GM18858 (cell line): ENCODE measurements around the gene TRIP6.
"Not testable (repeated sequence)": the region's sequence is repeated elsewhere in the genome, so short reads cannot be mapped to it uniquely, and the experiment has no call there.

Experiments used
- ATAC-seq: cut with Tn5 transposase; IDR thresholded peaks from one replicate; pipeline ENCODE4 v1.9.1; 2021; ENCODE audit not compliant: unreplicated experiment

Gene TRIP6

DNA sequence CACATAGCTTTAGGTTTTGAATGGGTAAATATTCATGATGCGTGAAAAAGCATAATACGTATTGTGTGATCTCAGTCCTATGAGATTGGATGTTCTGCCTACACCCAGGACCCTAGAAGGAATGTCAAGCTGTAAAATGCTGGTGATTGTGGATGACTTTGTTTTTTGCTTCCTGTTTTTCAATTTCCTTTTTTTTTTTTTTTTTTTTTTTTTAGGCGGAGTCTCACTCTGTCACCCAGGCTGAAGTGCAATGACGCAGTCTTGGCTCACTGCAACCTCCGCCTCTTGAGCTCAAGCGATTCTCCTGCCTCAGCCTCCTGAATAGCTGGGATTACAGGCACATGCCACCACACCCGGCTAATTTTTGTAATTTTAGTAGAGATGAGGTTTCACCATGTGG is 43.3 kb downstream of the TRIP6 start:
- ATAC-seq: not testable (repeated sequence)

DNA sequence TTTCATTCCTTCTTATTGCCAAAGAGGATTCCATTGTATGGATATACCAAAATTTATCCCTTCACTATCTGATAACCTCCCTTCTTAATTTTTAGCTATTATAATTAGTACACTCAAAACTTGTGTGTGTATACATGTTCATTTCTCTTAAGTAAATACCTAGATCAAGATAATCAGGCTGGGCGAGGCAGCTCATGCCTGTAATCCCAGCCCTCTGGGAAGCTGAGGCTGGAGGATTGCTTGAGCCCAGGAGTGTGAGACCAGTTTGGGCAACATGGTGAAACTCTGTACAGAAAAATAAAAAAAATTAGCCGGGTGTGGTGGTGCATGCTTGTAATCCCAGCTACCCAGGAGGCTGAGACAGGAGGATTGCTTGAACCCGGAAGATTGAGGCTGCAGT is 44.3 kb downstream of the TRIP6 start:
- ATAC-seq: no peak

DNA sequence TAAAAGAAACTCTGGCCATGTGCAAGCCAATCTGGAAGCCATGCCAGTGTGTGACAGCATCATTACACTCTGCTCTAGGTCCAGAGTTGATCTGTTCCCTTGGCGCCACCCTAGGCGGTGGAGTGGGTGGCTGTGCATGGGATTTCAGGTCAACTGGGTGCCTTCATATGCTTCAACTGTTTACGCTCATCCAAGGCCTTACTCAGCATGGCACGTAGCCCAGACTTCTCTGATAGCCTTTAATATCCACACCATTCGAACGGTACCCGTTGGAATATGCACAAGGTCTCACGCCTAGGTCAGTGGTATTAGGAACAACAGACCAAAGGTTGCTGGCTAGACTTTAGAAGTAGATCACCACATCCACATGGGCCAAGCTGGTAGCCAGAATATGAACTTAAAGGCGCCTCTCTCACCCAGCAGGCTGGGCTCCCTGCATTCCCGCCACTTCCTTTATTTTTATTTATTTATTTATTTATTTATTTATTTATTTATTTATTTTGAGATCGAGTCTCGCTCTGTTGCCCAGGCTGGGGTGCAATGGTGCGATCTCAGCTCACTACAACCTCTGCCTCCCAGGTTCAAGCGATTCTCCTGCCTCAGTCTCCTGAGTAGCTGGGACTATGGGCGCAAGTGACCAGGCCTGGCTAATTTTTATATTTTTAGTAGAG is 47.2 kb downstream of the TRIP6 start:
- no peak for ATAC-seq

DNA sequence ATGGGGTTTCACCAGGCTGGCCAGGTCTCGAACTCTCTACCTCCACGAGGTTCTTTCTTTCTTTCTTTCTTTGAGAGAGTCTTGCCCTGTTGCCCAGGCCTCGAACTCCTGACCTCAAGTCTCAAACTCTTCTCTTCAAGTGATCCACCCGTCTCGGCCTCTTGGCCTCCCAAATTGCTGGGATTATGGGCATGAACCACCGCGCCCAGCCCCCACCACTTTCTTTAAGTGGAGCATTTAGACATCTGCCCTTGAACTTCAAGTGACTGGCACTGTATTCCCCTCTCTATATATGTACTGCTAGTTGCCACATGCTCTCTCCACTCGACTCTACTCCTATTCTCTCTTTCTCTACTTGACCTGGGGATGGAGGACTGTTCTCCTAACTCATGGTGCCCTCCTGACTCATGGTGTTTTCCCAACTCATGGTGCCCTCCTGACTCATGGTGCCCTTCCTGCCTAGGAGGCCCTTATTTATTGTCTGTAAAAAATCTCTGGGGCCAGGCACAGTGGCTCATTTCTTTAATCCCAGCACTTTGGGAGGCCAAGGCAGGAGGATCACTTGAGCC is 47.8 kb downstream of the TRIP6 start:
- ATAC-seq: no peak

DNA sequence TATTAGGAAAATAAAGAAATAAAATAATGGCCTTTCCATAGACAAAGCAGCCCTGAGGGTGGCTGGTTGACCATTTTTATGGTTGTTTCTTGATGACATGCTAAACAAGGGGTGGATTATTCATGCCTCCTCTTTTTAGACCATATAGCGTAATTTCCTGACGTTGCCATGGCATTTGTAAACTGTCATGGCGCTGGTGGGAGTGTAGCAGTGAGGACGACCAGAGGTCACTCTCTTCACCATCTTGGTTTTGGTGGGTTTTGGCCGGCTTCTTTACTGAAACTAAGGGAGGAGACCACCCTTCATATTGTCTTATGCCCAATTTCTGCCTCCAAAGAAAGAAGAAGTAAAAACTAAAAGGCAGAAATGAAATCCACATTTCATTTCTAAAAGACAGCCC is 52.1 kb downstream of the TRIP6 start:
- not testable (repeated sequence) for ATAC-seq

DNA sequence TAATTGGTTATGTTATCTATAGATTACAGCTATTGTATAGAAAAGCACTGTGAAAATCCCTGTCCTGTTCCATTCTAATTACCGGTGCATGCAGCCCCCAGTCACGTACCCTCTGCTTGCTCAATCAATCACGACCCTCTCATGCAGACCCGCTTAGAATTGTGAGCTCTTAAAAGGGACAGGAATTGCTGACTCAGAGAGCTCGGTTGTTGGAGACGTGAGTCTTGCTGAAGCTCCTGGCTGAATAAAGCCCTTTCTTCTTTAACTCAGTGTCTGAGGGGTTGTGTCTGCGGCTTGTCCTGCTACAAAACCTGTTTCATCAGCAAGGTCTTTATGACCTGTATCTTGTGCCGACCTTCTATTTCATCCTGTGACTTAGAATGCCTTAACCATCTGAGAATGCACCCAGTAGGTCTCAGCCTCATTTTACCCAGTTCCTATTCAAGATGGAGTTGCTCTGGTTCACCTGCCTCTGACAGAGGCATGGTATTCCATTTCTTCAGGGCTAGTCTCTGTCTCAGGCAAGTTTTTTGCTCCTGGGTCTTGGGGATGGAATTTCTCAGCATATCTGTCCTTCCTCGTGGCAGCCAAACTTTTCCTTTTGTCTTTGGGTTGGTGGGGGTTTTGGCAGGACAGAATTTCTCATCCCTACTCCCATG is 52.7 kb downstream of the TRIP6 start:
- ATAC-seq: not testable (repeated sequence)

DNA sequence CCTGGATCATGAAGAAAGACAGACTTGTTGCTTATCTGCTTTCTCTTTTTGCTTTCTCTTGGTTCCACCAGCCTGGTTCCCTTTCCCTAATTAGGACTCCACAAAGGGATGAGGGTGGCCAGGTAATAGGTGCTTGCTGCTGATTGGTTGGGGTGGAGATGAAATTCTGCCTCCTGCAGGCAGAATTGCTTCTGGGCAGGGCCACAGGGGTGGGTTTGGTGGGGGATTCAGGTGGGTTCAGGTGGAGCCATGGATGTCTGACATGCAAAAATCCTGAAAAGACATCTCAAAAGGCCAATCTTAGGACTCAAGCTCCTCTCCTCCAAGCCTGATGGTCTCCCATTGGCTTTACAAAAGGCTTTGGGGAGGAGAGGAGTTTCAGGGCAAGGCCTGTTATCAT is 53.9 kb downstream of the TRIP6 start:
- no peak for ATAC-seq
